ENCODE measurements around the gene DNAJC21.
"Not testable (repeated sequence)": the region's sequence is repeated elsewhere in the genome, so short reads cannot be mapped to it uniquely, and the experiment has no call there.

Gene DNAJC21

GRCh38 chr5:34968258-34968657 is 38.9 kb downstream of the DNAJC21 start:
- DNase-seq (ENCODE audit: extremely low read depth, low read depth): no peak
- no peak for TF ChIP-seq CTCF (IDR thresholded peaks at IDR 0.05; ENCODE audit: low read depth, low read length, missing control alignments)
- no peak overlapping the region for H3K4me3 ChIP-seq (replicated peaks; ENCODE audit: low read depth, low read length)

GRCh38 chr5:34970552-34970951 is 41.2 kb downstream of the DNAJC21 start:
- TF ChIP-seq CTCF (IDR thresholded peaks at IDR 0.05; ENCODE audit: low read depth, low read length, missing control alignments): no peak
- DNase-seq (ENCODE audit: extremely low read depth, low read depth): no peak
- H3K4me3 ChIP-seq (replicated peaks; ENCODE audit: low read depth, low read length): no peak overlapping the region

GRCh38 chr5:34971655-34972054 is 42.3 kb downstream of the DNAJC21 start:
- DNase-seq (ENCODE audit: extremely low read depth, low read depth); H3K4me3 ChIP-seq (replicated peaks; ENCODE audit: low read depth, low read length): not testable (repeated sequence)

GRCh38 chr5:34976347-34976746 is 47.0 kb downstream of the DNAJC21 start:
- no peak for DNase-seq (ENCODE audit: extremely low read depth, low read depth)
- TF ChIP-seq CTCF (IDR thresholded peaks at IDR 0.05; ENCODE audit: low read depth, low read length, missing control alignments): no peak
- H3K4me3 ChIP-seq (replicated peaks; ENCODE audit: low read depth, low read length): no peak overlapping the region

GRCh38 chr5:34977934-34978613 is 48.7 kb downstream of the DNAJC21 start:
- DNase-seq (ENCODE audit: extremely low read depth, low read depth): no peak
- TF ChIP-seq CTCF (IDR thresholded peaks at IDR 0.05; ENCODE audit: low read depth, low read length, missing control alignments): no peak
- H3K4me3 ChIP-seq (replicated peaks; ENCODE audit: low read depth, low read length): no peak overlapping the region

GRCh38 chr5:34978681-34979080 is 49.3 kb downstream of the DNAJC21 start:
- DNase-seq (ENCODE audit: extremely low read depth, low read depth): no peak
- no peak for TF ChIP-seq CTCF (IDR thresholded peaks at IDR 0.05; ENCODE audit: low read depth, low read length, missing control alignments)
- H3K4me3 ChIP-seq (replicated peaks; ENCODE audit: low read depth, low read length): no peak overlapping the region

- no peak for TF ChIP-seq CTCF (IDR thresholded peaks at IDR 0.05; ENCODE audit: low read depth, low read length, missing control alignments)
- no peak overlapping the region for H3K4me3 ChIP-seq (replicated peaks; ENCODE audit: low read depth, low read length)
- no peak for DNase-seq (ENCODE audit: extremely low read depth, low read depth)
Measured at GRCh38 chr5:34982823-34983222, 53.5 kb downstream of the DNAJC21 start.
